NCI-H2171 (cell line): ENCODE data around the gene ENTPD1.
"Not testable (repeated sequence)": the region's sequence is repeated elsewhere in the genome, so short reads cannot be mapped to it uniquely, and the experiment has no call there.

ENCODE experiments used
- DNase-seq: peaks from one replicate; lab custom pipeline; 2025; lab: John Stamatoyannopoulos, UW

Gene ENTPD1

GRCh38 chr10:95796504-95796903 is 40.5 kb downstream of the ENTPD1 start:
- DNase-seq = no peak

- no peak for DNase-seq
Measured at GRCh38 chr10:95798096-95798855, 42.3 kb downstream of the ENTPD1 start.

GRCh38 chr10:95800286-95800685 is 44.3 kb downstream of the ENTPD1 start:
- not testable (repeated sequence) for DNase-seq

- not testable (repeated sequence) for DNase-seq
Measured at GRCh38 chr10:95806687-95807380, 50.9 kb downstream of the ENTPD1 start.

GRCh38 chr10:95808705-95809308 is 52.8 kb downstream of the ENTPD1 start:
- not testable (repeated sequence) for DNase-seq

- DNase-seq = no peak
Measured at GRCh38 chr10:95809370-95810197, 53.6 kb downstream of the ENTPD1 start.

- no peak for DNase-seq
Measured at GRCh38 chr10:95810198-95810976, 54.4 kb downstream of the ENTPD1 start.

GRCh38 chr10:95813054-95813685 is 57.2 kb downstream of the ENTPD1 start:
- DNase-seq = no peak

- DNase-seq = no peak
Measured at GRCh38 chr10:95814011-95814727, 58.2 kb downstream of the ENTPD1 start.

GRCh38 chr10:95815133-95815532 is 59.2 kb downstream of the ENTPD1 start:
- DNase-seq = no peak

GRCh38 chr10:95815701-95816240 is 59.8 kb downstream of the ENTPD1 start:
- no peak for DNase-seq

GRCh38 chr10:95818010-95818409 is 62.0 kb downstream of the ENTPD1 start:
- DNase-seq = no peak

GRCh38 chr10:95818668-95819067 is 62.7 kb downstream of the ENTPD1 start:
- DNase-seq = no peak

GRCh38 chr10:95819620-95820329 is 63.8 kb downstream of the ENTPD1 start:
- DNase-seq = no peak

GRCh38 chr10:95820363-95820762 is 64.4 kb downstream of the ENTPD1 start:
- DNase-seq = no peak

GRCh38 chr10:95821720-95822119 is 65.8 kb downstream of the ENTPD1 start:
- DNase-seq = no peak

GRCh38 chr10:95830044-95830443 is 74.1 kb downstream of the ENTPD1 start:
- DNase-seq = no peak

GRCh38 chr10:95831076-95831475 is 75.1 kb downstream of the ENTPD1 start:
- DNase-seq = no peak

GRCh38 chr10:95831515-95831914 is 75.6 kb downstream of the ENTPD1 start:
- no peak for DNase-seq
